Breast epithelium (tissue), 3 donors: ENCODE measurements around the gene KCNJ6.

ENCODE experiments used
- CTCF ChIP-seq, 3 donors: fragments of 450-650 bp; IDR thresholded peaks; one replicate each; pipeline ENCODE4 v1.5.1; 2016 to 2017; ENCODE audit warnings: antibody characterized with exemption in 3 of 3, mild to moderate bottlenecking in 3 of 3, moderate library complexity in 3 of 3
- POLR2A ChIP-seq: fragments of 450-650 bp; IDR thresholded peaks from one replicate; pipeline ENCODE4 v1.6.1; 2016; ENCODE audit warnings: antibody characterized with exemption, mild to moderate bottlenecking, moderate library complexity

GRCh38 chr21:37639756-37640155 is 276.5 kb downstream of the KCNJ6 start:
- TF ChIP-seq CTCF (IDR thresholded peaks at IDR 0.05) (no peak), POLR2A (no peak)
